ENCODE measurements around the gene RAB35. TPM values are rescaled to one million over a fixed set of nuclear protein-coding genes. Genes with fewer than 3 reads are reported as not detected.

Gene RAB35
- total RNA-seq, 1 experiment from 2014 or later: 57.9 TPM

DNA sequence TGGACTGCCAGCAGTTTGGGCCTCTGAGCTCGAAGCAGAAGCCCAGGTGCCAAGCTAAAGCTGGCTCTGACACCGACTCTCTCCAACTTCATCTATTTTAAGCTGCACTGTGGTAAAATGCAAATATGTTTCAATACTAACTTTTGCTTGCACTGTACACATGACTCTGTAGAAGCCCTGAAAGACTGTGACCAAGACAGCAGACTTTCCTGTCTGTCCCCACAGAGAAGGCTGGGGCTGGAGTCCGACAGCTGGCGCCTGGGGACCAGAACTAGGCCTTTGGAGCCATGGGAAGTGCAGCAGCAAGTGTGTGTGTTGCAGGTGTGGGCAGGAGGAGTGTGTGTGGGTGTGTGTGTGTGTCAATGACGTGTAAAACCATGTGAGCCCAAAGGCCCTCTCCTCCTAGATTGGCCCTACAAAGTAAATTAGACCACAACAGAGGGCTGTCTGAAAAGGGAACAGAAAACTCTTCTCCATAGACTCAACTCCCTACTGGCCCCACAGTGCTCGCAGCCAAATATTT, 16.4 kb upstream of the RAB35 start:
- Histone ChIP-seq H3K36me3 (ENCODE audit: insufficient read depth, low read length, poor library complexity, severe bottlenecking) (peaks cover 96% of the 10 kb centered on the region), H3K27ac (ENCODE audit: low read depth, low read length, poor library complexity, severe bottlenecking) (no peak overlapping the region), H3K4me1 (ENCODE audit: insufficient read depth, low read length, poor library complexity, severe bottlenecking) (no peaks in the 10 kb centered on the region), H3K4me3 (ENCODE audit: low read depth, low read length, poor library complexity, severe bottlenecking) (no peak overlapping the region), H3K9me3 (ENCODE audit: low read depth, low read length, poor library complexity, severe bottlenecking) (no peaks in the 10 kb centered on the region), H3K27me3 (replicated peaks; ENCODE audit: insufficient read depth, low read depth, low read length, poor library complexity) (no peaks in the 10 kb centered on the region)
- no TSS peak for BruUV-seq (replicated peaks)
- CTCF ChIA-PET: no interaction called here
- TF ChIP-seq EZH2 (IDR thresholded peaks at IDR 0.05; ENCODE audit: borderline replicate concordance, low read depth, low read length, poor library complexity, severe bottlenecking) (no peak), CTCF (conservative IDR thresholded peaks at IDR 0.05; ENCODE audit: low read depth, low read length) (no peak)
- POLR2A ChIA-PET (ENCODE audit: low non-redundant PET): no interaction called here
- intact Hi-C loops (cut with micrococcal nuclease; ENCODE audit: unreplicated experiment): no loop called here
- DNase-seq (ENCODE audit: low spot score): no peak

DNA sequence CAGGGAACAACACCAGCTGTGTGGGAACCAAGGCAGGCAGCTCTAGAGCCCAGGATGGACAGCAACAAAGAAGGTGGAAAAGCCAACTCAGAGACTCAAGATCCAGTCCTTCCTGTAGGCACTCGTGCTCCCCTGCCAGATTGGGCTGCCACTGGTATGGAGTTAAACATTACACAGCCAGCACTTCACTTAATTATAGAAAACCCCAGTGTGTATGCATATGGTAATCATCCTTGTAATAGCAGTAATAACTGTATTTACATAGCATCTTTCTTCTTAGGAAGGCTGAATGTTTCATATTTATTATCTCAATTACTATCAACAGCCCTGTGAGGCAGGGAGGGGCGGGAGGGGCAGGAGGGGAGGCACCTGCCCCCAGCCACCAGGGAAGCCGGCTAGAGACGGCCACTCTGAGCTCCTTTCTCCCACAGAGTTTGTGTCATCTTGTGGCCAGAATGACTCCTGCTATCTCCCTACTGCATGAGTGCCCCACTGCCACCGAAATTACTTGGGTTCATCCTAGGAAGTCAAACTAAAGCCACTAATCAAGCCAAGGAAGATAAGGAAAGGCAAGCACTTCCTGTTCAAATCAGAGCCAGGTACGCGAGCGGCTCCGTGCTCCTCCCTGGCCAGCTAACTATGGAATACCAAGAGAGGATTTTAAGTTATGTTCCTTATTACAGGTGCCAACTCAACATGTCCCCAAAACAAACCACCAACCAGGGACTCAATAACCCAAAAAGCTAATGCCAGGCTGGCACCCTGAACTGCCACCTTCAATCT, 15.7 kb upstream of the RAB35 start:
- H3K4me1 ChIP-seq (ENCODE audit: insufficient read depth, low read length, poor library complexity, severe bottlenecking): no peaks in the 10 kb centered on the region
- H3K4me3 ChIP-seq (ENCODE audit: low read depth, low read length, poor library complexity, severe bottlenecking): no peak overlapping the region
- H3K27me3 ChIP-seq (replicated peaks; ENCODE audit: insufficient read depth, low read depth, low read length, poor library complexity): no peaks in the 10 kb centered on the region
- no peak for DNase-seq (ENCODE audit: low spot score)
- peaks cover 96% of the 10 kb centered on the region for H3K36me3 ChIP-seq (ENCODE audit: insufficient read depth, low read length, poor library complexity, severe bottlenecking)
- no peak for TF ChIP-seq CTCF (conservative IDR thresholded peaks at IDR 0.05; ENCODE audit: low read depth, low read length)
- TF ChIP-seq EZH2 (IDR thresholded peaks at IDR 0.05; ENCODE audit: borderline replicate concordance, low read depth, low read length, poor library complexity, severe bottlenecking): no peak
- no TSS peak for BruUV-seq (replicated peaks)
- ChIA-PET CTCF (no interaction called here), POLR2A (ENCODE audit: low non-redundant PET) (no interaction called here)
- no peaks in the 10 kb centered on the region for H3K9me3 ChIP-seq (ENCODE audit: low read depth, low read length, poor library complexity, severe bottlenecking)
- intact Hi-C loops (cut with micrococcal nuclease; ENCODE audit: unreplicated experiment): no loop called here
- H3K27ac ChIP-seq (ENCODE audit: low read depth, low read length, poor library complexity, severe bottlenecking): no peak overlapping the region

DNA sequence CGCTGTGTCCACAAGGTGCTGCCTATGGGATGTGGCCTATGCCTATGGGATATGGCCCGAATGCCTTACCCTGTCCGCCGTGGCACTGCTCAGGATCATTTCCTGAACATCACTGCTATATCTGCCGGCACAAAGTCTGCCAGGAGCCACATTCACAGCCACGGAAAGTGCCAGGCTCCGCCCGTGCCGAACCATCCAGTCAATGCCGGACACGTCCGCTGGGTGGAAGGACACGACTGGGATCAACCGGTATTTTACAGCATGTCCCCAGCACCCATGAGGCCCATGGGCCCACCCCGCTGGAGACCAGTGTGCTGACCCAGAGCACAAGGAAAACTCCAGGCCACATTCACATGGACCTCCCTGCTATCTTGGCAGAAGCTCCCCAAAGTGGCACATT, 14.6 kb upstream of the RAB35 start:
- Histone ChIP-seq H3K27me3 (replicated peaks; ENCODE audit: insufficient read depth, low read depth, low read length, poor library complexity) (no peaks in the 10 kb centered on the region), H3K36me3 (ENCODE audit: insufficient read depth, low read length, poor library complexity, severe bottlenecking) (peaks cover 94% of the 10 kb centered on the region), H3K4me1 (ENCODE audit: insufficient read depth, low read length, poor library complexity, severe bottlenecking) (no peaks in the 10 kb centered on the region), H3K4me3 (ENCODE audit: low read depth, low read length, poor library complexity, severe bottlenecking) (no peak overlapping the region), H3K9me3 (ENCODE audit: low read depth, low read length, poor library complexity, severe bottlenecking) (no peaks in the 10 kb centered on the region), H3K27ac (ENCODE audit: low read depth, low read length, poor library complexity, severe bottlenecking) (no peak overlapping the region)
- no TSS peak for BruUV-seq (replicated peaks)
- TF ChIP-seq CTCF (conservative IDR thresholded peaks at IDR 0.05; ENCODE audit: low read depth, low read length) (no peak), EZH2 (IDR thresholded peaks at IDR 0.05; ENCODE audit: borderline replicate concordance, low read depth, low read length, poor library complexity, severe bottlenecking) (no peak)
- ChIA-PET POLR2A (ENCODE audit: low non-redundant PET) (no interaction called here), CTCF (no interaction called here)
- intact Hi-C loops (cut with micrococcal nuclease; ENCODE audit: unreplicated experiment): no loop called here
- DNase-seq (ENCODE audit: low spot score): no peak

All from A673 (cell line).